ENCODE results near the gene CAND1.

DNA sequence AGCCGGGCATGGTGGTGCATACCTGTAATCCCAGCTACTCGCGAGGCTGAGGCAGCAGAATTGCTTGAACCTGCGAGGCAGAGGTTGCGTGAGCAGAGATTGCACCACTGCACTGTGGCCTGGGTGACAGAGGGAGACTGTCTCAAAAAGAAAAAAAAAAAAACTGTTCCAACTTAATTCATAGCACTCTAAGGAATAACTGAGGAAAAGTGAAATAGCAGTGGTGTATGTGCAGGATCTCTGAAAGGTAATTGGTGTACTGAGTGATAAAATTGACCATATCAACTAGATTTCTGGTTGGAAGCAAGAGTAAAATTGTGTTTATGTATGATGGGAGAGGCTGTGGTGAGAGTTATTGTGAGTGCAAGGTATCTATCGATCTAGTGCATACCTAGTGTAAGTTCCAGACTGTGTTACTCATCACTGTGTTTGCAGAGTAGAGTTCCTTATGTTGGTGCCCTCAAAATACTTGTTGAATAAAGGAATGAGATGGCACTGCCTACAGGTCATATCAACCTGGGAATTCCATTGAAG is 6.3 kb downstream of the CAND1 start:
- no peak for TF ChIP-seq EZH2 (IDR thresholded peaks at IDR 0.05; ENCODE audit: borderline replicate concordance, low read length)
- TF ChIP-seq, protein P1, sequence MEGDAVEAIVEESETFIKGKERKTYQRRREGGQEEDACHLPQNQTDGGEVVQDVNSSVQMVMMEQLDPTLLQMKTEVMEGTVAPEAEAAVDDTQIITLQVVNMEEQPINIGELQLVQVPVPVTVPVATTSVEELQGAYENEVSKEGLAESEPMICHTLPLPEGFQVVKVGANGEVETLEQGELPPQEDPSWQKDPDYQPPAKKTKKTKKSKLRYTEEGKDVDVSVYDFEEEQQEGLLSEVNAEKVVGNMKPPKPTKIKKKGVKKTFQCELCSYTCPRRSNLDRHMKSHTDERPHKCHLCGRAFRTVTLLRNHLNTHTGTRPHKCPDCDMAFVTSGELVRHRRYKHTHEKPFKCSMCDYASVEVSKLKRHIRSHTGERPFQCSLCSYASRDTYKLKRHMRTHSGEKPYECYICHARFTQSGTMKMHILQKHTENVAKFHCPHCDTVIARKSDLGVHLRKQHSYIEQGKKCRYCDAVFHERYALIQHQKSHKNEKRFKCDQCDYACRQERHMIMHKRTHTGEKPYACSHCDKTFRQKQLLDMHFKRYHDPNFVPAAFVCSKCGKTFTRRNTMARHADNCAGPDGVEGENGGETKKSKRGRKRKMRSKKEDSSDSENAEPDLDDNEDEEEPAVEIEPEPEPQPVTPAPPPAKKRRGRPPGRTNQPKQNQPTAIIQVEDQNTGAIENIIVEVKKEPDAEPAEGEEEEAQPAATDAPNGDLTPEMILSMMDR (IDR thresholded peaks at IDR 0.05; ENCODE audit: low read length) = no peak

All from OCI-LY1 (cell line).